ENCODE results near the gene CKM.
"Not testable (repeated sequence)": the region's sequence is repeated elsewhere in the genome, so short reads cannot be mapped to it uniquely, and the experiment has no call there.

Gene CKM

DNA sequence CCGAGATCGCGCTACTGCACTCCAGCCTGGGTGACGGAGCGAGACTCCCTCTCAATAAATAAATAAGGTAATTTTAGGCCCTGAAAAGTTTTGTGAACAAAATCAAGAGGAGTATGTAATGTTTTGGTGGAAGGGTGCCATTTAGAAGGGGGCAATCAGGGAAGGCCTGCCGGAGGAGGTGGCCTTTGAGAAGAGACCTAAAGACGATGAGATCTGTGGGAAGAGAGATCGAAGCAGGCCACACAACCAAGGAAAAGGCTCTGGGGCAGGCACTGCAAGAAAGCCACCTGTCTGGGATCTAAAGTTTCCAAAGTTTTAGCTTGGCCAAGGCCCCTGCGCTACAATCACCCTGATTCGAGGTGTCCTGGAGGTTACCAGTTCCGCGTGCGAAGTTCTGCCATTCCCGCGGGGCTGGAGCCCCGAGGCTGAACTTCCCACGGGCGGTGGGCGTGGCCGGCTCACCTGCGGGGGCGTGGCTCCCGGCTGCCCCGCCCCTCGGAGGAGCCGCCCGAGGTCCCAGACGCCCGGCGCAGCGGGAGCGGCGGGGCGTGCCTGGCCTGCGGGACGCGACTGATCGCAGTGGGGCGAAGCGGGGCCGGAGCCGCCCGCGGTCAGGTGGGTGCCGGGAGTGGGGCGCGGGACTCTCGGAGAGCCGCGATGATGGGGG lies 17.7 kb upstream of the CKM start, which contains the start of gene KLC3:
TSS of gene KLC3 (plus strand) at position 519 of the 667 bp plus-strand sequence. CDS start 4,792 bp downstream, outside the sequence.
- H3K4me1 Mint-ChIP-seq = peaks cover 13% of the 10 kb centered on the region
- H3K36me3 Mint-ChIP-seq = no peaks in the 10 kb centered on the region
- H3K9me3 Mint-ChIP-seq = no peaks in the 10 kb centered on the region
- peak within 1 kb of the TSS; percentile 55 for H3K4me3 Mint-ChIP-seq
- H3K27ac Mint-ChIP-seq = no peak within 1 kb of the TSS
- H3K27me3 Mint-ChIP-seq = peaks cover 44% of the 10 kb centered on the region
- peak; percentile 17 for ATAC-seq

GRCh38 chr19:45339629-45340028 lies 17.0 kb upstream of the CKM start:
- Mint-ChIP-seq H3K27ac (no peak overlapping the region), H3K9me3 (no peaks in the 10 kb centered on the region), H3K27me3 (peaks cover 36% of the 10 kb centered on the region), H3K4me3 (no peak overlapping the region), H3K36me3 (no peaks in the 10 kb centered on the region), H3K4me1 (peaks cover 13% of the 10 kb centered on the region)
- ATAC-seq = no peak

DNA sequence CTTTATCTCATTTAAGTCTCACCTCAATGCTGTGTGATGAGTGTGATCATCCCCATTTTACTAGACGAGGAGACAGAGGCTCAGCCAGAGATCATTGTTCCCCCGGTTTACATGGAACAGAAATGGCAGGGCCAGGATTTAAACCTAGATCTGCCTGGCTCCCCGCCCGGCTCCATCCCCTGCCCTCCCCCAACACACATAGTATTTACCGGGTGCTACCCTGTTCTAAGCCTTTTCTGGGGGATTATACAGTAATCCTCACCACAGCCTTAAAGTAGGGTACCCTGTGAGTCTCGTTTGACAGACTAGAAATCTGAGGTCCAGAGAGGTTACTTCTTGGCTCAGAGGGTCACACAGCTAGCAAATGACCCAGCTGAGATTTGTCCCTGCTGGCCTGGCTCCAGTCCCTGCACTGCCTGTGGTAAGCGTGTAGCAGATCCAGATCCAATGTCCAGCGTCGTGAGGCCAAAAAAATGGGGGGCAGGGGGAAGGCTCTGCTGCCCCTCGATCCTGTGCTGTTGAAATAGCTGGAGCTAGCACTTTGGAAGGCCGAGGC lies 14.1 kb upstream of the CKM start:
- Mint-ChIP-seq H3K4me1 (peaks cover 13% of the 10 kb centered on the region), H3K27me3 (peaks cover 39% of the 10 kb centered on the region), H3K4me3 (no peak overlapping the region), H3K9me3 (no peaks in the 10 kb centered on the region), H3K36me3 (no peaks in the 10 kb centered on the region), H3K27ac (no peak overlapping the region)
- ATAC-seq = no peak

GRCh38 chr19:45334881-45335280 lies 12.2 kb upstream of the CKM start:
- not testable (repeated sequence) for H3K4me3 Mint-ChIP-seq, H3K9me3 Mint-ChIP-seq, ATAC-seq, H3K4me1 Mint-ChIP-seq, H3K36me3 Mint-ChIP-seq, H3K27ac Mint-ChIP-seq
- peaks cover 48% of the 10 kb centered on the region for H3K27me3 Mint-ChIP-seq

DNA sequence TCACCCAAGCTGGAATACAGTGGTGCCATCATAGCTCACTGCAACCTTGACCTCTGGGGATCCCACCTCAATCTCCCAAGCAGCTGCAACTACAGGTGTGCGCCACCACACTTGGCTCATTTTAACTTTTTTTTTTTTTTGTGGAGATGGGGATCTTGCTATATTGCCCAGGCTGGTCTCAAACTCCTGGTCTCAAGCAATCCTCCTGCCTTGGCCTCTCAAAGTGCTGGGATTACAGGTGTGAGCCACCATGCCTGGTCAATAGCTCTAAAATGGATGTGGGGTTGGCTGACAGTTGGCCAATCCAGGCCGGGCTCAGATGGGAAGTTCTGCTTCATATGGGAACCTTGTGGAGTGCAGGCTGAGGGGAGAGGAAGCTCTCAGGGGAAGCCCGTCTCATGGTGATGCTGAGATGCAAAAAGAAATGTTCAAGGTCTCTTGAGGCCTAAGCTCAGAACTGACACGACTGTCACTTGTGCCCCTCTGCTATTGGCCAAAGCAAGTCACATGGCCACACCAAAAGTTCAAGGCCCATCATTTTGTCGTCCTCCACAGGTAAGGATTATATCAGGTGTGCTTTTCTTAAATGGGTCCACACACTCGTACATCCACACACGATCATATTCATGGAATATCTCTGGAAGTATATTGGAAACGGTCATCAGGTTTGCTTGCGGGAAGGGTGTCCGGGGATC lies 11.1 kb upstream of the CKM start:
- H3K4me1 Mint-ChIP-seq = peaks cover 5% of the 10 kb centered on the region
- H3K4me3 Mint-ChIP-seq = no peak overlapping the region
- no peak overlapping the region for H3K27ac Mint-ChIP-seq
- ATAC-seq = no peak
- no peaks in the 10 kb centered on the region for H3K36me3 Mint-ChIP-seq
- H3K9me3 Mint-ChIP-seq = no peaks in the 10 kb centered on the region
- H3K27me3 Mint-ChIP-seq = peaks cover 48% of the 10 kb centered on the region

GRCh38 chr19:45331411-45331810 lies 8.7 kb upstream of the CKM start:
- Mint-ChIP-seq H3K27me3 (peaks cover 42% of the 10 kb centered on the region), H3K36me3 (no peaks in the 10 kb centered on the region), H3K27ac (no peak overlapping the region), H3K9me3 (no peaks in the 10 kb centered on the region), H3K4me3 (no peak overlapping the region), H3K4me1 (peaks cover 3% of the 10 kb centered on the region)
- ATAC-seq = no peak

DNA sequence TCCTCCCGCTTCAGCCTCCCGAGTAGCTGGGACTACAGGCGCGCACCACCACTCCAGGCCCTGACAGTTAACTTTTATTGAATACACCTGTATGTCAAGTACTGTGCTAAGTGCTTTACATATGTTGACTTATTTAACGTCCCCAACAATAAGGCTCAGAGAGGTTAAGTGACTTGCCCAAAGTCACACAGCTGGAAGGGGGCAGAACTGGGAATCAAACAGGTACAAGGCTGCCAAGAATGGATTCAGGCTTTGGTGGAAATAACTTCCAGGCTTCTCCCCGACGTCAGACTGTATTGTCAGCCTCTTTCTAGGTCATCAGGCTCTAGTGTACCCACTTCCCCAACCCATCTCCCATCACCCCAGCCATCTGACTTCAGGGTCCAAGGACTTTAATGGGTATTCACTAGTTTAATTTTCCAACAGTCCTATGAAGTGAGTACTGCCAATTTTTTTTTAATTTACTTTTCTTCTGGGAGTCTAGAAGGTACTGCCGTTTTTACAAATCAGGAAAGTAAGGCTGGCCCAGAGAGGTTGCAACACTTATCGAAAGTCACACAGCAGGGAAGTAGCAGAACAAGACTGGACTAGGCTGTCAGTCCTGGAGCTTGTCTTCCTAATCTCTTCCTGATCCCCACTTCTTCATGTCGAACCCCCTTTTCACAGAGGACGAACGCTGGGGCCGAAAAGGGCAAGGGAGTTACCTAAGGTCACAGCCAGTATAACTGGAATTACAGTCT lies 4.9 kb upstream of the CKM start:
- Mint-ChIP-seq H3K36me3 (no peaks in the 10 kb centered on the region), H3K27ac (no peak overlapping the region), H3K27me3 (peaks cover 68% of the 10 kb centered on the region), H3K9me3 (no peaks in the 10 kb centered on the region), H3K4me1 (peaks cover 8% of the 10 kb centered on the region), H3K4me3 (no peak overlapping the region)
- ATAC-seq = no peak

GRCh38 chr19:45324349-45324907 lies 1.8 kb upstream of the CKM start:
- Mint-ChIP-seq H3K27me3 (peaks cover 74% of the 10 kb centered on the region), H3K4me1 (peaks cover 8% of the 10 kb centered on the region), H3K4me3 (no peak overlapping the region), H3K27ac (no peak overlapping the region), H3K9me3 (no peaks in the 10 kb centered on the region), H3K36me3 (no peaks in the 10 kb centered on the region)
- no peak for ATAC-seq

- Mint-ChIP-seq H3K4me3 (no peak overlapping the region), H3K27me3 (peaks cover 69% of the 10 kb centered on the region), H3K9me3 (no peaks in the 10 kb centered on the region), H3K36me3 (no peaks in the 10 kb centered on the region), H3K27ac (no peak overlapping the region), H3K4me1 (peaks cover 8% of the 10 kb centered on the region)
- no peak for ATAC-seq
Observed at GRCh38 chr19:45323671-45324081, 1.0 kb upstream of the CKM start.

- Mint-ChIP-seq H3K36me3 (no peaks in the 10 kb centered on the region), H3K4me1 (peaks cover 8% of the 10 kb centered on the region), H3K27me3 (peaks cover 71% of the 10 kb centered on the region), H3K27ac (no peak overlapping the region), H3K4me3 (no peak overlapping the region), H3K9me3 (no peaks in the 10 kb centered on the region)
- no peak for ATAC-seq
Observed at GRCh38 chr19:45322311-45322710, 364 bp downstream of the CKM start.

- Mint-ChIP-seq H3K9me3 (no peaks in the 10 kb centered on the region), H3K36me3 (no peaks in the 10 kb centered on the region), H3K27me3 (peaks cover 75% of the 10 kb centered on the region), H3K4me1 (peaks cover 8% of the 10 kb centered on the region), H3K4me3 (no peak overlapping the region), H3K27ac (no peak overlapping the region)
- ATAC-seq = no peak
Observed at GRCh38 chr19:45321848-45322247, 827 bp downstream of the CKM start.

DNA sequence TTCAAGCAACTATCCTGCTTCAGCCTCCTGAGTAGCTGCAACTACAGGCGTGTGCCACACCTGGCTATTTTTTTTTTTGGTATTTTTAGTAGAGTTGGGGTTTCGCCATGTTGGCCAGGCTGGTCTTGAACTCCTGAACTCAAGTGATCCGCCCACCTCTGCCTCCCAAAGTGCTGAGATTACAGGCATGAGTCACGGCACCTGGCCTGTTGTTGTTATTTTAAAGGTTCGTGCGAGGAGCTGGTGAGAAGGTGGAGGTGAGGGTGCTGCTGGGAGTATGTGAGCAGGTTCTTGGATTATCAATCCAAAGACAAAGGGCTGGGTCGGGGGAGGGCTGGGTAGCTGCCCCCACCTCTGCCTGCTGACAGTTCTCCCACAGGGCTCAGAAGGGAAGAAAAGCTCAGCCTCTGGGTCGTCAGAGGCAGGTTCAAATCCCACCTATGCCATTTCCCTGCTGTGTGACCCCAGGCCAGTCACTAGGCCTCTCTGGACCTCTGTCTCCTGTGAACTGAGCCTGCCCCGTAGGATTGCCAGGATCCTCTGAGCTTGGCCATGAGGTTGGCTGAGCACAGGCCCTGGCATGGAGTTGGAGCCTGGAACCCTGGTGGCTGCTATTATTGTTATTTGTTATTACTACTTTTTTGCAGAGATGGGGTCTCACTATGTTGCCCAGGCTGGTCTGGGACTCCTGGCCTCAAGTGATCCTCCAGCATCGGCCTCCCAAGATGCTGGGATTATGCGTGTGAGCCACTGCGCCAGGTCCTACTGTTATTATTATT lies 1.5 kb downstream of the CKM start:
- H3K36me3 Mint-ChIP-seq = no peaks in the 10 kb centered on the region
- no peak overlapping the region for H3K27ac Mint-ChIP-seq
- no peak for ATAC-seq
- no peaks in the 10 kb centered on the region for H3K9me3 Mint-ChIP-seq
- H3K4me1 Mint-ChIP-seq = peaks cover 3% of the 10 kb centered on the region
- H3K4me3 Mint-ChIP-seq = no peak overlapping the region
- H3K27me3 Mint-ChIP-seq = peaks cover 76% of the 10 kb centered on the region

DNA sequence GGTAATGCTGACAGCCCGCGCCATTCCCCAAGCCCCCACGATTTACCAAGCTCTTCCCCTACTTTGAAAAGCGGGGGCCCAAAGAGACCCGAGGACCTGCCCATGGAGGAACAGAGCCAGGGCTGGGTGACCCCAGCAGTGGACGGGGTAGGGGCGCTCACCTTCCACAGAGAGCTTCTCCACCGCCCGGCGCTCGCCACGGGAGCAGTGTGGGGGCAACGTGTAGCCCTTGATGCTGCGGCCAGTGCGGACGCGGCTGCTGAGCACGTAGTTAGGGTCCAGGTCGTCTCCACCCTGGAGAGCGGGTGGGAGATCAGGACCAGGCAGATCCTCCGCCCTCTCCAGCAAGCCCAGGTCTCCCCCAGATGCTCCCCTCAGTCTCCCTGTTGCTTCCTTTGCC lies 7.4 kb downstream of the CKM start:
- Mint-ChIP-seq H3K4me1 (no peaks in the 10 kb centered on the region), H3K27ac (no peak overlapping the region), H3K9me3 (no peaks in the 10 kb centered on the region), H3K36me3 (no peaks in the 10 kb centered on the region), H3K4me3 (no peak overlapping the region), H3K27me3 (peaks cover 73% of the 10 kb centered on the region)
- ATAC-seq = peak; percentile 41

- no peaks in the 10 kb centered on the region for H3K4me1 Mint-ChIP-seq
- peaks cover 73% of the 10 kb centered on the region for H3K27me3 Mint-ChIP-seq
- H3K9me3 Mint-ChIP-seq = no peaks in the 10 kb centered on the region
- no peak overlapping the region for H3K27ac Mint-ChIP-seq
- no peak for ATAC-seq
- H3K36me3 Mint-ChIP-seq = no peaks in the 10 kb centered on the region
- H3K4me3 Mint-ChIP-seq = no peak overlapping the region
Observed at GRCh38 chr19:45314708-45315245, 7.9 kb downstream of the CKM start.

Data from stimulated activated memory B cell treated with anti-CD40 and anti-IgM and Interleukin-4, amounts not matched to agents 10 μg/mL and 1 μg/mL and 100 μg/mL, for 72 hours (primary cell).